NCI-H1092 (cell line): ENCODE results near the gene DST.

Experiments
- DNase-seq: peaks from one replicate; lab custom pipeline; 2025; lab: John Stamatoyannopoulos, UW

DST gene

GRCh38 chr6:56433119-56433518 lies 209.6 kb downstream of the DST start:
- DNase-seq = no peak

- DNase-seq = no peak
Measured at GRCh38 chr6:56432194-56432593, 210.5 kb downstream of the DST start.

- DNase-seq = no peak
Measured at GRCh38 chr6:56430629-56431600, 211.8 kb downstream of the DST start.

- peak; percentile 20 for DNase-seq
Measured at GRCh38 chr6:56424542-56425083, 218.1 kb downstream of the DST start.

GRCh38 chr6:56424064-56424463 lies 218.6 kb downstream of the DST start:
- DNase-seq = no peak

- DNase-seq = no peak
Measured at GRCh38 chr6:56420296-56420695, 222.4 kb downstream of the DST start.

- DNase-seq = no peak
Measured at GRCh38 chr6:56419191-56419590, 223.5 kb downstream of the DST start.

GRCh38 chr6:56417823-56418222 lies 224.9 kb downstream of the DST start:
- no peak for DNase-seq

GRCh38 chr6:56416247-56416646 lies 226.4 kb downstream of the DST start:
- no peak for DNase-seq

GRCh38 chr6:56408976-56409375 lies 233.7 kb downstream of the DST start:
- no peak for DNase-seq
